CD14-positive monocyte (primary cell): ENCODE results near the gene PLA2G3. TPM values are rescaled to one million over a fixed set of nuclear protein-coding genes. Genes with fewer than 3 reads are reported as not detected.

Experiments used
- DNase-seq, 3 donors: peaks; one replicate each; pipeline ENCODE4 v3.0.0-alpha.2; 2011 to 2022
- H2AFZ ChIP-seq: 2 replicates; pipeline ENCODE4 v1.6.0; 2012; ENCODE audit warnings: mild to moderate bottlenecking, low read depth, low read length, inconsistent platforms; ENCODE audit not compliant: insufficient read depth, poor library complexity, severe bottlenecking
- H3K27ac ChIP-seq, 2 donors: 1 replicate in 1 of 2; 2 replicates in 1 of 2; pipeline ENCODE4 v1.5.1; 2012 to 2013; ENCODE audit warnings: low read length in 2 of 2, control low read depth in 1 of 2, inconsistent platforms in 1 of 2, low read depth in 1 of 2, mild to moderate bottlenecking in 1 of 2
- H3K27me3 ChIP-seq, 2 donors: one replicate each; pipeline versions ENCODE4 v1.6.0 to v1.6.1; 2011 to 2013; ENCODE audit warnings: low read length in 2 of 2; ENCODE audit not compliant: control insufficient read depth in 2 of 2, insufficient read depth in 2 of 2
- H3K36me3 ChIP-seq, 2 donors: replicated peaks in 1 of 2; 1 replicate in 1 of 2; 2 replicates in 1 of 2; pipeline versions ENCODE4 v1.5.1 to v1.6.1; 2012 to 2013; ENCODE audit warnings: low read length in 2 of 2, control low read depth in 1 of 2, inconsistent platforms in 1 of 2, mild to moderate bottlenecking in 1 of 2; ENCODE audit not compliant: insufficient read depth in 2 of 2, control insufficient read depth in 1 of 2
- H3K4me1 ChIP-seq, 2 donors: 1 replicate in 1 of 2; 2 replicates in 1 of 2; pipeline versions ENCODE4 v1.5.1 to v1.6.1; 2012 to 2013; ENCODE audit warnings: low read length in 2 of 2, control low read depth in 1 of 2, inconsistent platforms in 1 of 2, mild to moderate bottlenecking in 1 of 2, moderate library complexity in 1 of 2; ENCODE audit not compliant: insufficient read depth in 2 of 2, control insufficient read depth in 1 of 2
- H3K4me2 ChIP-seq: replicated peaks from 2 replicates; pipeline ENCODE3; 2012; ENCODE audit warnings: low read length, moderate library complexity, mild to moderate bottlenecking; ENCODE audit not compliant: poor library complexity, severe bottlenecking; ENCODE audit errors: extremely low read depth
- H3K4me3 ChIP-seq, 3 experiments: fragments of 200-600 bp in 1 of 3; sonication (generic) in 1 of 3; replicated peaks in 1 of 3; 1 replicate in 2 of 3; 2 replicates in 1 of 3; pipeline ENCODE4 v1.5.1; 2011 to 2013; ENCODE audit warnings: low read length in 3 of 3, mild to moderate bottlenecking in 3 of 3, control low read depth in 2 of 3, low read depth in 2 of 3, inconsistent platforms in 1 of 3, moderate library complexity in 1 of 3
- H3K79me2 ChIP-seq: 2 replicates; pipeline ENCODE4 v1.6.0; 2012; ENCODE audit warnings: mild to moderate bottlenecking, control low read depth, inconsistent platforms, low read length, moderate library complexity; ENCODE audit not compliant: insufficient read depth
- H3K9ac ChIP-seq: 2 replicates; pipeline ENCODE4 v1.6.0; 2017; ENCODE audit warnings: low read length, mild to moderate bottlenecking; ENCODE audit not compliant: insufficient read depth, poor library complexity, severe bottlenecking
- H3K9me3 ChIP-seq, 2 donors: replicated peaks in 1 of 2; 1 replicate in 1 of 2; 2 replicates in 1 of 2; pipeline versions ENCODE4 v1.5.1 to v1.6.1; 2012 to 2013; ENCODE audit warnings: low read length in 2 of 2, control low read depth in 1 of 2; ENCODE audit not compliant: control insufficient read depth in 1 of 2, insufficient read depth in 1 of 2
- H4K20me1 ChIP-seq: 2 replicates; pipeline ENCODE4 v1.6.0; 2012; ENCODE audit warnings: mild to moderate bottlenecking, low read length, control low read depth, moderate library complexity; ENCODE audit not compliant: insufficient read depth
- H3K27ac Mint-ChIP-seq, 7 donors: one replicate each; pipeline ENCODE4 v1.8.0; 2020; ENCODE audit warnings: mild to moderate bottlenecking in 7 of 7, mixed read lengths in 7 of 7, moderate library complexity in 6 of 7, inconsistent platforms in 2 of 7
- H3K27me3 Mint-ChIP-seq, 3 donors: one replicate each; pipeline ENCODE4 v1.8.0; 2021 to 2022; ENCODE audit warnings: low read depth in 3 of 3, mild to moderate bottlenecking in 3 of 3, mixed read lengths in 3 of 3, moderate library complexity in 3 of 3, inconsistent platforms in 1 of 3
- H3K36me3 Mint-ChIP-seq, 2 donors: one replicate each; pipeline ENCODE4 v1.8.0; 2020; ENCODE audit warnings: mixed read lengths in 2 of 2, inconsistent platforms in 1 of 2, mild to moderate bottlenecking in 1 of 2
- H3K4me1 Mint-ChIP-seq: one replicate; pipeline ENCODE4 v1.8.0; 2020; ENCODE audit warnings: mild to moderate bottlenecking, mixed read lengths
- H3K4me3 Mint-ChIP-seq, 2 donors: one replicate each; pipeline ENCODE4 v1.8.0; 2020; ENCODE audit warnings: mild to moderate bottlenecking in 2 of 2, mixed read lengths in 2 of 2, moderate library complexity in 1 of 2
- H3K9me3 Mint-ChIP-seq, 7 donors: one replicate each; pipeline ENCODE4 v1.8.0; 2020 to 2022; ENCODE audit warnings: mixed read lengths in 7 of 7, mild to moderate bottlenecking in 6 of 7, moderate library complexity in 6 of 7, inconsistent platforms in 2 of 7
- WGBS: methylation state at CpG from one replicate; pipeline ENCODE4 v1.1.5; 2013; ENCODE audit warnings: missing lambda C conversion rate; ENCODE audit not compliant: insufficient coverage; 5-methylcytosine and 5-hydroxymethylcytosine counted together
- intact Hi-C, 2 donors: fragments of 100-400 bp; cut with micrococcal nuclease; formaldehyde crosslinking; loops; one replicate each; pipeline versions ENCODE4 v1.15.0 to v1.15.1; 2023
- polyA plus RNA-seq, 3 donors: library from polyadenylated mRNA; depleted of rRNA in 1 of 3; unstranded in 2 of 3; stranded (reverse) in 1 of 3; fragments of 300-500 nt in 2 of 3; fragments of >200 nt in 1 of 3; fragmentation: Illumina TruSeq in 2 of 3; gene quantifications; 1 replicate in 2 of 3; 2 replicates in 1 of 3; pipeline ENCODE4 v1.2.3, GENCODE V29; 2012 to 2021
- TF ChIP-seq, protein P1 (sequence below): fragments of 200-600 bp; IDR thresholded peaks from one replicate; pipeline ENCODE4 v1.8.0; 2022; ENCODE audit warnings: antibody characterized with exemption, mild to moderate bottlenecking

Gene PLA2G3
- polyA plus RNA-seq, 3 donors = not detected

DNA sequence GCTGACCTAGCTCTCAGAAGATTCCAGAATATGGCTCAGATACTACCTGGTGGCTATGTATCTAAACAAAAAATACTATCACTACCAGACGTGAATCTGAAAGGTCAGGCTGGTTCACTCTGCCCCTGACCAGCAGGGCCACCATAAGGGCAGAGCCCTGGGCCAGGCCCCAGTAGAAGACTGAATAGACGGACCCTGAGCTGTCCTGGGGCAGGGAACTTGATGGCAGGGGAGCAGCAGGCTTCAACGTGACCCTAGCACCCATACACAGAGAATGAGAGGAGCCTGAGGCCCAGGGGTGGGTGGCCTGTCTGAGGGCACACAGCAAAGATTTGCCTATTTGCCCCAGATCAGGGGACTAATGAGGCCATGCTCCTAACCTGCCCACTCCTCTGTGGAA is 13.0 kb upstream of the PLA2G3 start:
- Histone ChIP-seq H3K36me3 (no peaks in the 10 kb centered on the region), H3K27me3 (no peaks in the 10 kb centered on the region), H3K9me3 (no peaks in the 10 kb centered on the region), H4K20me1 (no peaks in the 10 kb centered on the region), H3K9ac (no peak overlapping the region), H3K79me2 (no peaks in the 10 kb centered on the region), H3K4me1 (no peaks in the 10 kb centered on the region), H2AFZ (no peak overlapping the region), H3K27ac (no peak overlapping the region), H3K4me3 (no peak overlapping the region), H3K4me2 (no peak overlapping the region)
- peaks cover 6% of the 10 kb centered on the region for H3K4me1 Mint-ChIP-seq
- TF ChIP-seq, protein P1, sequence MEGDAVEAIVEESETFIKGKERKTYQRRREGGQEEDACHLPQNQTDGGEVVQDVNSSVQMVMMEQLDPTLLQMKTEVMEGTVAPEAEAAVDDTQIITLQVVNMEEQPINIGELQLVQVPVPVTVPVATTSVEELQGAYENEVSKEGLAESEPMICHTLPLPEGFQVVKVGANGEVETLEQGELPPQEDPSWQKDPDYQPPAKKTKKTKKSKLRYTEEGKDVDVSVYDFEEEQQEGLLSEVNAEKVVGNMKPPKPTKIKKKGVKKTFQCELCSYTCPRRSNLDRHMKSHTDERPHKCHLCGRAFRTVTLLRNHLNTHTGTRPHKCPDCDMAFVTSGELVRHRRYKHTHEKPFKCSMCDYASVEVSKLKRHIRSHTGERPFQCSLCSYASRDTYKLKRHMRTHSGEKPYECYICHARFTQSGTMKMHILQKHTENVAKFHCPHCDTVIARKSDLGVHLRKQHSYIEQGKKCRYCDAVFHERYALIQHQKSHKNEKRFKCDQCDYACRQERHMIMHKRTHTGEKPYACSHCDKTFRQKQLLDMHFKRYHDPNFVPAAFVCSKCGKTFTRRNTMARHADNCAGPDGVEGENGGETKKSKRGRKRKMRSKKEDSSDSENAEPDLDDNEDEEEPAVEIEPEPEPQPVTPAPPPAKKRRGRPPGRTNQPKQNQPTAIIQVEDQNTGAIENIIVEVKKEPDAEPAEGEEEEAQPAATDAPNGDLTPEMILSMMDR = no peak
- peaks cover 0 to 2% (median 0%) of the 10 kb centered on the region in 7 donors for H3K9me3 Mint-ChIP-seq
- 86% methylated on average over 1 of the region's 3 CpGs for WGBS
- no peak overlapping the region for H3K27ac Mint-ChIP-seq
- no peak overlapping the region for H3K4me3 Mint-ChIP-seq
- intact Hi-C loops = loop anchor here (10.0 kb wide), 2 partner anchors 71 to 189 kb away; partner anchors contain the start of genes MORC2 (in 1 of the 2) and TUG1 (in 1 of the 2)
- no peak for DNase-seq
- H3K36me3 Mint-ChIP-seq = no peaks in the 10 kb centered on the region
- peaks cover 6 to 9% (median 8%) of the 10 kb centered on the region in 3 donors for H3K27me3 Mint-ChIP-seq

DNA sequence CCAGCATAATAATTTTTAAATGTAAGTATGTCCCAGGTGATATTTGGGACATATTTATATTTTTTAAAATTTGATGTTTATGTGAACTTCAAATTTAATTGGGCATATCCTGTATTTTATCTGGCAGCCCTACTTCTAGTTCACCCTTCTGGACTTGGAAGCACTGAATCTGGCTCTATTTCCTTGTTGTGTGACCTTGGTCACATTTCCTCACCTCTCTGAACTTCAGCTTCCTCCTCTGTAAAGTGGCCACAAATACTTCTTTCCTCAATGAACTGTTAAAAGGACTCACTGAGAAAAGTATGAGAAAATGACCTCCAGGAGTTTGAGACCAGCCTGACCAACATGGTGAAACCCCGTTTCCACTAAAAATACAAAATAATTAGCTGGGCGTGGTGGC is 11.6 kb upstream of the PLA2G3 start:
- Histone ChIP-seq H3K36me3 (no peaks in the 10 kb centered on the region), H4K20me1 (no peaks in the 10 kb centered on the region), H2AFZ (no peak overlapping the region), H3K9me3 (peaks cover 0 to 7% of the 10 kb centered on the region in 2 donors), H3K79me2 (no peaks in the 10 kb centered on the region), H3K4me3 (no peak overlapping the region), H3K4me1 (no peaks in the 10 kb centered on the region), H3K9ac (no peak overlapping the region), H3K27me3 (peaks cover 0 to 2% of the 10 kb centered on the region in 2 donors), H3K27ac (no peak overlapping the region), H3K4me2 (no peak overlapping the region)
- TF ChIP-seq, protein P1 = no peak
- Mint-ChIP-seq H3K9me3 (peaks cover 0 to 10% (median 6%) of the 10 kb centered on the region in 7 donors), H3K4me3 (no peak overlapping the region), H3K27me3 (peaks cover 4 to 8% (median 6%) of the 10 kb centered on the region in 3 donors), H3K36me3 (no peaks in the 10 kb centered on the region), H3K4me1 (peaks cover 6% of the 10 kb centered on the region), H3K27ac (no peak overlapping the region)
- DNase-seq = no peak
- intact Hi-C loops = loop anchor here (10.0 kb wide), 2 partner anchors 73 to 187 kb away; partner anchors contain the start of genes MORC2 (in 1 of the 2) and TUG1 (in 1 of the 2)
- no CpG with 5 or more reads among the region's 2 CpGs for WGBS
